WTC11 (cell line): Measurements from ENCODE around the gene HECW1. TPM values are rescaled to one million over a fixed set of nuclear protein-coding genes. Genes with fewer than 3 reads are reported as not detected.
A peak's percentile ranks its signal among the peaks of the same experiment; 100 is the strongest.

ENCODE experiments used
- ATAC-seq: fragments of 200-7000 bp; cut with Tn5 transposase; 2 replicates; pipeline ENCODE4 v1.10.0; 2021; ENCODE audit warnings: mild to moderate bottlenecking, moderate library complexity
- CTCF ChIA-PET: fragments of 300-600 bp; sonication (Branson Sonifier 250); formaldehyde crosslinking; loops from one replicate; lab custom pipeline; 2021; ENCODE audit warnings: antibody characterized with exemption; lab: Charles Lee
- POLR2A ChIA-PET: fragments of 350-600 bp; sonication (Branson Sonifier 250); formaldehyde crosslinking; loops from one replicate; lab custom pipeline; 2021; ENCODE audit warnings: antibody characterized with exemption; lab: Charles Lee
- DNase-seq: peaks from one replicate; pipeline ENCODE4 v3.0.0; 2021; ENCODE audit warnings: low spot score
- H3K27ac Mint-ChIP-seq: 2 replicates; pipeline ENCODE4 v1.8.0; 2021; ENCODE audit warnings: mixed read lengths
- H3K27me3 Mint-ChIP-seq: 2 replicates; pipeline ENCODE4 v1.8.0; 2021; ENCODE audit warnings: low read depth, mild to moderate bottlenecking, moderate library complexity, mixed read lengths
- H3K36me3 Mint-ChIP-seq: 2 replicates; pipeline ENCODE4 v1.8.0; 2021; ENCODE audit warnings: mixed read lengths
- H3K4me1 Mint-ChIP-seq: 2 replicates; pipeline ENCODE4 v1.8.0; 2022; ENCODE audit warnings: mixed read lengths
- H3K4me3 Mint-ChIP-seq: 2 replicates; pipeline ENCODE4 v1.8.0; 2021; ENCODE audit warnings: mild to moderate bottlenecking, moderate library complexity, mixed read lengths
- H3K9me3 Mint-ChIP-seq: 2 replicates; pipeline ENCODE4 v1.8.0; 2021; ENCODE audit warnings: mixed read lengths
- ARID4B ChIP-seq: sonication (generic); formaldehyde crosslinking; IDR thresholded peaks from 2 replicates; pipeline ENCODE4 v1.8.0; 2023; ENCODE audit warnings: missing genetic modification reagents, mild to moderate bottlenecking, borderline replicate concordance
- CTCF ChIP-seq: fragments of 200-600 bp; IDR thresholded peaks from 2 replicates; pipeline ENCODE4 v1.8.0; 2022; ENCODE audit warnings: antibody characterized with exemption
- E2F4 ChIP-seq: sonication (generic); formaldehyde crosslinking; IDR thresholded peaks from 2 replicates; pipeline ENCODE4 v1.8.1; 2022; ENCODE audit warnings: low read depth, mild to moderate bottlenecking, moderate library complexity, missing genetic modification reagents, borderline replicate concordance
- E2F5 ChIP-seq: sonication (generic); formaldehyde crosslinking; IDR thresholded peaks from 2 replicates; pipeline ENCODE4 v1.8.1; 2022; ENCODE audit warnings: mild to moderate bottlenecking, moderate library complexity, missing genetic modification reagents
- ESRRA ChIP-seq: sonication (generic); formaldehyde crosslinking; IDR thresholded peaks from 2 replicates; pipeline ENCODE4 v1.8.1; 2022; ENCODE audit warnings: mild to moderate bottlenecking, missing genetic modification reagents, borderline replicate concordance
- ETV6 ChIP-seq: sonication (generic); formaldehyde crosslinking; IDR thresholded peaks from 2 replicates; pipeline ENCODE4 v1.8.1; 2022; ENCODE audit warnings: mild to moderate bottlenecking, missing genetic modification reagents
- FOXP4 ChIP-seq: sonication (generic); formaldehyde crosslinking; IDR thresholded peaks from 2 replicates; pipeline ENCODE4 v1.8.0; 2022; ENCODE audit warnings: mild to moderate bottlenecking, missing genetic modification reagents
- HMGXB4 ChIP-seq: sonication (generic); formaldehyde crosslinking; IDR thresholded peaks from 2 replicates; pipeline ENCODE4 v1.8.1; 2023; ENCODE audit warnings: mild to moderate bottlenecking, moderate library complexity, missing genetic modification reagents
- MAX ChIP-seq: sonication (generic); formaldehyde crosslinking; IDR thresholded peaks from 2 replicates; pipeline ENCODE4 v1.8.0; 2022; ENCODE audit warnings: mild to moderate bottlenecking, missing genetic modification reagents
- NFE2L1 ChIP-seq: sonication (generic); formaldehyde crosslinking; IDR thresholded peaks from 2 replicates; pipeline ENCODE4 v1.8.1; 2023; ENCODE audit warnings: missing genetic modification reagents
- NFYB ChIP-seq: sonication (generic); formaldehyde crosslinking; conservative IDR thresholded peaks from 2 replicates; pipeline ENCODE4 v1.8.0; 2022; ENCODE audit warnings: low read depth, missing genetic modification reagents
- PRRX2 ChIP-seq: fragments of 250-450 bp; sonication (Bioruptor Pico); IDR thresholded peaks from 2 replicates; pipeline ENCODE4 v1.8.0; 2021; ENCODE audit warnings: mild to moderate bottlenecking
- SOX15 ChIP-seq: fragments of 250-450 bp; sonication (Bioruptor Pico); IDR thresholded peaks from 2 replicates; pipeline ENCODE4 v1.9.0; 2021; ENCODE audit warnings: mild to moderate bottlenecking
- TCF7 ChIP-seq: sonication (generic); formaldehyde crosslinking; IDR thresholded peaks from 2 replicates; pipeline ENCODE4 v1.8.0; 2022; ENCODE audit warnings: mild to moderate bottlenecking, low read depth, missing genetic modification reagents, moderate library complexity
- USF2 ChIP-seq: sonication (generic); formaldehyde crosslinking; IDR thresholded peaks from 2 replicates; pipeline ENCODE4 v1.8.1; 2023; ENCODE audit warnings: mild to moderate bottlenecking, missing genetic modification reagents, moderate library complexity
- ZBTB43 ChIP-seq: sonication (generic); formaldehyde crosslinking; IDR thresholded peaks from 2 replicates; pipeline ENCODE4 v1.8.1; 2023; ENCODE audit warnings: mild to moderate bottlenecking, missing genetic modification reagents
- total RNA-seq: library from RNA; stranded (reverse); gene quantifications from 3 replicates; pipeline ENCODE4 v1.2.3, GENCODE V29; 2021

Gene HECW1
- total RNA-seq, 1 experiment from 2014 or later, result 6.1 TPM

- TF ChIP-seq USF2 (CRISPR knock-in tag) (peak; percentile 64), CTCF (peak; percentile 91), ESRRA (CRISPR knock-in tag) (no peak), E2F5 (no peak)
These were observed 470.3 kb downstream of the HECW1 start, which contains the start of gene STK17A (continued) for GRCh38 chr7:43582503-43583423.

- Mint-ChIP-seq H3K4me1 (peaks cover 38% of the 10 kb centered on the region), H3K36me3 (peaks cover 9% of the 10 kb centered on the region), H3K4me3 (peak overlapping the region; percentile 85), H3K27me3 (peaks cover 8% of the 10 kb centered on the region), H3K27ac (no peak overlapping the region), H3K9me3 (peaks cover 10% of the 10 kb centered on the region)
- peak; percentile 53 for DNase-seq
- CTCF ChIA-PET, result interaction anchor here (0.6 to 4.2 kb wide), 88 partner anchors 8 to 652 kb away, joined by 3 to 95 read pairs (median 8); partner anchors contain the start of genes BLVRA, COA1, MRPL32 and PSMA2
- ATAC-seq, result no peak
- POLR2A ChIA-PET, result interaction anchor here (1.0 to 1.5 kb wide), 5 partner anchors 86 to 286 kb away, joined by 5 to 7 read pairs (median 6); partner anchors contain the start of genes COA1 and MRPS24
- TF ChIP-seq MAX (CRISPR knock-in tag) (0 out of 2 replicates have a peak, but pooled peaks have one; percentile 21), FOXP4 (CRISPR knock-in tag) (peak; percentile 40; the same call in 1 of the 2 replicates), PRRX2 (CRISPR knock-in tag) (no peak), E2F4 (CRISPR knock-in tag) (0 out of 2 replicates have a peak, but pooled peaks have one; percentile 54), ARID4B (CRISPR knock-in tag) (peak; percentile 56; the same call in 1 of the 2 replicates), NFYB (no peak), NFE2L1 (CRISPR knock-in tag) (no peak), ZBTB43 (0 out of 2 replicates have a peak, but pooled peaks have one; percentile 13), HMGXB4 (CRISPR knock-in tag) (peak; percentile 72; the same call in 1 of the 2 replicates), TCF7 (0 out of 2 replicates have a peak, but pooled peaks have one; percentile 59), ETV6 (CRISPR knock-in tag) (no peak; the same call in 1 of the 2 replicates), SOX15 (CRISPR knock-in tag) (no peak)
These were observed 471.2 kb downstream of the HECW1 start for GRCh38 chr7:43583424-43584194.
